Stimulated activated CD4-positive, alpha-beta T cell treated with anti-CD3 and anti-CD28 coated beads, TNF-alpha, amount 100 ng/mL, for 4 hours (primary cell): Measurements from ENCODE around the gene ZDHHC1.
A peak's percentile ranks its signal among the peaks of the same experiment; 100 is the strongest.
"Not testable (repeated sequence)": the region's sequence is repeated elsewhere in the genome, so short reads cannot be mapped to it uniquely, and the experiment has no call there.

Experiments
- DNase-seq, 3 experiments: peaks; one replicate each; pipeline ENCODE4 v3.0.0-alpha.2; 2020; ENCODE audit warnings: low read depth in 3 of 3

Gene ZDHHC1

GRCh38 chr16:67430977-67431774 is 14.9 kb upstream of the ZDHHC1 start, which contains the start of gene HSD11B2:
TSS of gene HSD11B2 (plus strand) at chr16:67431121. CDS start at chr16:67431249, 128 bp downstream.
- peak in 2 of 3 experiments; percentile 16 to 26 for DNase-seq

GRCh38 chr16:67430504-67430976 is 14.3 kb upstream of the ZDHHC1 start:
- peak in 2 of 3 experiments; percentile 26 to 33 for DNase-seq

GRCh38 chr16:67429799-67430503 is 13.7 kb upstream of the ZDHHC1 start:
- DNase-seq = no peak

- DNase-seq = no peak
Measured at GRCh38 chr16:67429053-67429798, 12.9 kb upstream of the ZDHHC1 start.

GRCh38 chr16:67428146-67428731 is 12.0 kb upstream of the ZDHHC1 start:
- DNase-seq = peak in 2 of 3 experiments; percentile 21 to 37

GRCh38 chr16:67426950-67427349 is 10.7 kb upstream of the ZDHHC1 start:
- DNase-seq = no peak

- no peak for DNase-seq
Measured at GRCh38 chr16:67426022-67426421, 9.7 kb upstream of the ZDHHC1 start.

GRCh38 chr16:67425580-67425979 is 9.3 kb upstream of the ZDHHC1 start:
- no peak for DNase-seq

GRCh38 chr16:67425061-67425460 is 8.8 kb upstream of the ZDHHC1 start:
- no peak for DNase-seq

- no peak for DNase-seq
Measured at GRCh38 chr16:67424261-67424615, 8.0 kb upstream of the ZDHHC1 start.

GRCh38 chr16:67423611-67424260 is 7.5 kb upstream of the ZDHHC1 start:
- no peak for DNase-seq

GRCh38 chr16:67423015-67423414 is 6.7 kb upstream of the ZDHHC1 start:
- DNase-seq = no peak

- no peak for DNase-seq
Measured at GRCh38 chr16:67421030-67421429, 4.8 kb upstream of the ZDHHC1 start.

GRCh38 chr16:67419931-67420330 is 3.7 kb upstream of the ZDHHC1 start:
- DNase-seq = no peak

- DNase-seq = no peak
Measured at GRCh38 chr16:67419502-67419901, 3.2 kb upstream of the ZDHHC1 start.

- DNase-seq = no peak
Measured at GRCh38 chr16:67417333-67418061, 1.2 kb upstream of the ZDHHC1 start.

- not testable (repeated sequence) for DNase-seq
Measured at GRCh38 chr16:67415421-67415820, 856 bp downstream of the ZDHHC1 start.

GRCh38 chr16:67413978-67414911 is 2.0 kb downstream of the ZDHHC1 start:
- DNase-seq = no peak

- no peak for DNase-seq
Measured at GRCh38 chr16:67412294-67412693, 4.0 kb downstream of the ZDHHC1 start.
